HEK293 (cell line): ENCODE measurements around the gene UPP1.

Experiments
- CTCF ChIP-seq: fragments of 450-650 bp; formaldehyde crosslinking; IDR thresholded peaks from 2 replicates; pipeline ENCODE4 v1.5.1; 2016; ENCODE audit warnings: missing biosample characterization, missing genetic modification characterization
- KLF1 ChIP-seq: fragments of 450-650 bp; formaldehyde crosslinking; IDR thresholded peaks from 2 replicates; pipeline ENCODE4 v1.5.1; 2016; ENCODE audit warnings: missing biosample characterization, missing genetic modification characterization
- ZBTB6 ChIP-seq: fragments of 450-650 bp; formaldehyde crosslinking; IDR thresholded peaks from 2 replicates; pipeline ENCODE4 v1.5.1; 2017; ENCODE audit warnings: missing biosample characterization, missing genetic modification characterization
- ZFP37 ChIP-seq: fragments of 450-650 bp; formaldehyde crosslinking; IDR thresholded peaks from 2 replicates; pipeline ENCODE4 v1.5.1; 2016; ENCODE audit warnings: missing biosample characterization, missing genetic modification characterization
- ZNF10 ChIP-seq: fragments of 450-650 bp; formaldehyde crosslinking; IDR thresholded peaks from 2 replicates; pipeline ENCODE4 v1.5.1; 2017; ENCODE audit warnings: missing biosample characterization, missing genetic modification characterization
- ZNF19 ChIP-seq: fragments of 450-650 bp; formaldehyde crosslinking; IDR thresholded peaks from 2 replicates; pipeline ENCODE4; 2016; ENCODE audit warnings: missing biosample characterization, missing genetic modification characterization, low read depth
- ZNF394 ChIP-seq: fragments of 450-650 bp; formaldehyde crosslinking; IDR thresholded peaks from 2 replicates; pipeline ENCODE4 v1.5.1; 2016; ENCODE audit warnings: missing biosample characterization, missing genetic modification characterization, mild to moderate bottlenecking, moderate library complexity, borderline replicate concordance

- TF ChIP-seq ZFP37 (tag by site-specific recombination) (no peak), CTCF (no peak), KLF1 (tag by site-specific recombination) (no peak), ZBTB6 (tag by site-specific recombination) (no peak), ZNF19 (tag by site-specific recombination) (no peak), ZNF394 (tag by site-specific recombination) (no peak), ZNF10 (tag by site-specific recombination) (no peak)
Measured at GRCh38 chr7:48091506-48092433, 2.7 kb downstream of the UPP1 start.
